Measurements from ENCODE around the gene GBGT1. TPM values are rescaled to one million over a fixed set of nuclear protein-coding genes. Genes with fewer than 3 reads are reported as not detected.

GBGT1 gene
- total and polyA plus RNA-seq, 2 donors (not counting 1 experiment from before 2014, with no cell fraction given): 19.6 to 52.7 TPM

- peak overlapping the region; percentile 34 for H3K9ac ChIP-seq (ENCODE audit: low read length)
- H3K27ac ChIP-seq (ENCODE audit: low read length in 2 of 2): peak overlapping the region; percentile 55 to 62
- Mint-ChIP-seq H3K4me3 (peak overlapping the region; percentile 82), H3K27me3 (no peaks in the 10 kb centered on the region), H3K9me3 (ENCODE audit: insufficient read depth) (no peaks in the 10 kb centered on the region), H3K4me1 (peaks cover 65% of the 10 kb centered on the region), H3K27ac (peak overlapping the region; percentile 95)
- TF ChIP-seq CTCF (IDR thresholded peaks at IDR 0.05) (no peak), EZH2 (IDR thresholded peaks at IDR 0.05; ENCODE audit: borderline replicate concordance, insufficient read depth, low read depth, low read length, poor library complexity, severe bottlenecking) (no peak)
- POLR2A ChIA-PET: interaction anchor here (0.7 to 1.8 kb wide), 5 partner anchors 8 to 18 kb away, joined by 3 to 12 read pairs (median 7); no protein-coding TSS in a partner anchor
- ATAC-seq (ENCODE audit: low read depth) (no peak), DNase-seq (no peak)
- no peaks in the 10 kb centered on the region for H4K20me1 ChIP-seq (ENCODE audit: control insufficient read depth, insufficient read depth, low read length, poor library complexity, severe bottlenecking)
- H3K36me3 ChIP-seq (replicated peaks in 1 of 2; ENCODE audit: control extremely low read depth in 1 of 2, control insufficient read depth in 1 of 2, extremely low read depth in 1 of 2, insufficient read depth in 2 of 2, low read length in 1 of 2): peaks cover 0 to 8% of the 10 kb centered on the region in 2 experiments
- H3K9me3 ChIP-seq (ENCODE audit: control extremely low read depth in 1 of 3, control insufficient read depth in 2 of 3, insufficient read depth in 1 of 3, low read length in 2 of 3): no peaks in the 10 kb centered on the region
- whole genome bisulfite sequencing (ENCODE audit: insufficient coverage): 88% methylated on average over 17 of the region's 17 CpGs
- H3K4me3 ChIP-seq (ENCODE audit: control extremely low read depth in 1 of 5, extremely low read depth in 1 of 5, insufficient read depth in 1 of 5, low read depth in 2 of 5, low read length in 4 of 5): peak overlapping the region in 1 of 5 experiments; percentile 52
- H3K79me2 ChIP-seq (ENCODE audit: control insufficient read depth, insufficient read depth, low read length): peaks cover 45% of the 10 kb centered on the region
- H3K27me3 ChIP-seq (replicated peaks in 1 of 4; ENCODE audit: control extremely low read depth in 1 of 4, control insufficient read depth in 3 of 4, insufficient read depth in 4 of 4, low read length in 3 of 4): no peaks in the 10 kb centered on the region
- peaks cover 31 to 47% of the 10 kb centered on the region in 2 donors for H3K4me1 ChIP-seq (ENCODE audit: control insufficient read depth in 2 of 2, insufficient read depth in 2 of 2, low read length in 2 of 2)
- CTCF ChIA-PET: interaction anchor here (1.3 to 3.3 kb wide), 3 partner anchors 17 to 24 kb away, joined by 3 to 25 read pairs (median 6); no protein-coding TSS in a partner anchor
- no peak overlapping the region for H2AFZ ChIP-seq (ENCODE audit: insufficient read depth, low read depth, low read length, poor library complexity, severe bottlenecking)
- H3K4me2 ChIP-seq (replicated peaks; ENCODE audit: low read depth, low read length, poor library complexity, severe bottlenecking): peak overlapping the region; percentile 76
- intact Hi-C loops (cut with micrococcal nuclease): loop anchor here (1.0 kb wide), 1 partner anchor 24 kb away; no protein-coding TSS in a partner anchor
Measured at GRCh38 chr9:133126697-133127339, 36.9 kb downstream of the GBGT1 start.

Measured in B cell (primary cell).